ENCODE results near the gene SSBP4.
"Not testable (repeated sequence)": the region's sequence is repeated elsewhere in the genome, so short reads cannot be mapped to it uniquely, and the experiment has no call there.

GRCh38 chr19:18402455-18403248 is 16.5 kb upstream of the SSBP4 start:
- TF ChIP-seq, protein P1, sequence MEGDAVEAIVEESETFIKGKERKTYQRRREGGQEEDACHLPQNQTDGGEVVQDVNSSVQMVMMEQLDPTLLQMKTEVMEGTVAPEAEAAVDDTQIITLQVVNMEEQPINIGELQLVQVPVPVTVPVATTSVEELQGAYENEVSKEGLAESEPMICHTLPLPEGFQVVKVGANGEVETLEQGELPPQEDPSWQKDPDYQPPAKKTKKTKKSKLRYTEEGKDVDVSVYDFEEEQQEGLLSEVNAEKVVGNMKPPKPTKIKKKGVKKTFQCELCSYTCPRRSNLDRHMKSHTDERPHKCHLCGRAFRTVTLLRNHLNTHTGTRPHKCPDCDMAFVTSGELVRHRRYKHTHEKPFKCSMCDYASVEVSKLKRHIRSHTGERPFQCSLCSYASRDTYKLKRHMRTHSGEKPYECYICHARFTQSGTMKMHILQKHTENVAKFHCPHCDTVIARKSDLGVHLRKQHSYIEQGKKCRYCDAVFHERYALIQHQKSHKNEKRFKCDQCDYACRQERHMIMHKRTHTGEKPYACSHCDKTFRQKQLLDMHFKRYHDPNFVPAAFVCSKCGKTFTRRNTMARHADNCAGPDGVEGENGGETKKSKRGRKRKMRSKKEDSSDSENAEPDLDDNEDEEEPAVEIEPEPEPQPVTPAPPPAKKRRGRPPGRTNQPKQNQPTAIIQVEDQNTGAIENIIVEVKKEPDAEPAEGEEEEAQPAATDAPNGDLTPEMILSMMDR (IDR thresholded peaks at IDR 0.05; ENCODE audit: extremely low read depth in 1 of 2, insufficient read depth in 1 of 2, low read depth in 1 of 2, low read length in 2 of 2) = not testable (repeated sequence)
- TF ChIP-seq EZH2 (IDR thresholded peaks at IDR 0.05; ENCODE audit: borderline replicate concordance, low read depth, low read length, severe bottlenecking); POLR2AphosphoS5 (IDR thresholded peaks at IDR 0.05; ENCODE audit: insufficient read depth, low read depth, low read length); POLR2A (IDR thresholded peaks at IDR 0.05; ENCODE audit: low read depth, low read length); MYC (IDR thresholded peaks at IDR 0.05; ENCODE audit: low read depth, low read length); GATA2 (IDR thresholded peaks at IDR 0.05; ENCODE audit: insufficient read depth, insufficient read length, low read depth, low read length): not testable (repeated sequence)
